Stimulated activated CD4-positive, alpha-beta T cell treated with anti-CD3 and anti-CD28 coated beads, Interleukin-1b, Interleukin-23, amount 100 ng/mL, for 1 hour (primary cell): ENCODE data around the gene FHL1.

ENCODE experiments used
- DNase-seq, 2 donors: peaks; one replicate each; pipeline ENCODE4 v3.0.0-alpha.2; 2020; ENCODE audit warnings: low read depth in 2 of 2

Gene FHL1

DNA sequence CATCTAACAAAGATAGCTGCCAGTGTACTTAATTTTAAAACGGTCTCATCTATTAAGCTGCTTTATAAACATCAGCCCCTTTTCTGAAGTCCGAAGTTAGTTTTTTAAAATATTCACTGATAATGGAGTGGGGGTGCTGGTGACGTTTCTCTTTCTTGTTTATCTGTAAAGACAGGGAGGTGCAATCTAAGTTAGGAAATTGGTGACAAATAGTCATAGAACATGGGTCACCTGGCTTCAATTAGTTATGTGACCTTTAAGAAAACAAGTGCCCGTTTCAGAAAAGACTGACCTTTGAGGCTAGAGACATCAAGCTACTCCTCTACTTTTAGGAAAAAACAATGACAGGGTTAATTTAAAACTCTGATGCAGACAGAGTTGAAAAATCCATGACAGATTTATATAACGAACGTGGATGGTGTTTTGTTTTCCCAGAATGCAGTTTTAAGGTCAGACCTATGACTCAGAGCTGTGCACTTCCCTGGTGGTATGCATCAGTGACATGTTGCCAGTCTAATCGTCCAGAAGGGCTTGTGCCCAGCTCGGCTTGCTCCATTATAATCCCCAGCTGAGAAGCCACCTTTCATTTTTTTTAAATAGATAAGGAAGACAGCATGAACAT, 38.2 kb downstream of the FHL1 start:
- DNase-seq, result no peak

DNA sequence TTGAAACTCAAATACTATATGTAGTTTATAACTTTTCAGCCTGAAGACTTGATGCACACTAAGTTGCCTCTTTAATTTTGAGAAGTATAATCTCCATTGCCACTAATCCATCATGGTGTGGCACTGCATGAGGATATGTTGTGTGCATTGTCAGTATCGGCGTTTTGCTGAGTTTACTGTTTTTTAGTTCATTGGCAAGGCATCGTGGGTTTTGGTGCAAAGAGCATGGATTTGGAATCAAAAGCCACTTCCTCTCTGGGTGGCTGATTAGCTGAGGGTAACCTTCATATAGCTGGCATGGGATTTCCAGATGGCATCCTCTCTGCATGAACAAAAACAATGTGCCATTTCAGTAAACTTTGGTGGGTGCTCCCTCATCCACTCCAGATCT, 38.7 kb downstream of the FHL1 start:
- DNase-seq, result no peak

DNA sequence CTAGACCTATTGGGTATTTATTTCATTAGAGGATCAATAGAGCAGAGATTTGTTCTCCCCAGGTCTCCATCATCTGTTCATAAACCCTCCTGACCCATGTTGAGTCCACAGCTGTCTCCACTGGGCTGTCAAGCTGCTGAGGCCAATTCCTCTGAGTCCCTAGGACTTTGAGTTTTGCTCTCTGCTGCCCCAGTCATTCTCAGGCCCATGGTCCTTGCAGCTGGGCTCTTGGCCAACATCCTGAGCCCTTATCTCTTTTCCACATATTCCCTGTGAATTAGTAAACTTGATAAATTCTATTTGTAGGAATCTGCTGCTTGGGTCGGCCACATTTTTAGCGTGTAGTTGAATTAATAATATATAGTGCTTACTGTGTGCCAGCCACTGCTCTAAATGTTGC, 41.9 kb downstream of the FHL1 start:
- DNase-seq, result no peak

DNA sequence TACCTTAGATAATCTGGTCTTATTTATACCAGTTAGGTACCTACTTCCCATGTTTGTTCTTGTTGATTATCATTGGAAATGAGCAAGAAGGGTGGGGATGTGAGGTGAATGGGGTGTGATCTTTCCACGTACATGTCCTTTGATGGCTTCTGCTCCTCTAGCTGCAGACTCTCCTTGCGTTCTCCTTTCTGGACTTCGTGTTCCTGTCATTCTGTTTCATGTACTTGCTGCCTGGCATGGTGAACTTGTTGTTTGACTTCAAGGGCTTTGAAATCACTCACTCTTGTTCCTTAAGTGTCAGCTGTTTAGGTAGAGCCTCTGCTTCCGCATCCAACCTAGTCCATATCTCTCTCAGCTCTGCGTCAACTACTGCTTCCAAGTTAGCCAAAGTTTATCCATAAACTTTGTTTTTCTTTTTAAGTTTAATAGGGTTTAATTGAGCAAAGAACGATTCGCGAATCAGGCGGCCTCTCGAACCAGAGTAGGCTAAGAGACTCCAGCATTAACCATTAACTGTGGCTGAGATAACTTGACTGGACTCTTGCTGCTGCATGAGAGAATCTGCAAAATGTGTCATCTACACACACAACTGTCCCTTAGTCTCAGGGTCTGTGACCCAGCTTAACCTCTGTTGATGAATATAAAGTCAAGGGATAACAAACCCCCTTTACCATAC, 42.8 kb downstream of the FHL1 start:
- DNase-seq, result no peak

DNA sequence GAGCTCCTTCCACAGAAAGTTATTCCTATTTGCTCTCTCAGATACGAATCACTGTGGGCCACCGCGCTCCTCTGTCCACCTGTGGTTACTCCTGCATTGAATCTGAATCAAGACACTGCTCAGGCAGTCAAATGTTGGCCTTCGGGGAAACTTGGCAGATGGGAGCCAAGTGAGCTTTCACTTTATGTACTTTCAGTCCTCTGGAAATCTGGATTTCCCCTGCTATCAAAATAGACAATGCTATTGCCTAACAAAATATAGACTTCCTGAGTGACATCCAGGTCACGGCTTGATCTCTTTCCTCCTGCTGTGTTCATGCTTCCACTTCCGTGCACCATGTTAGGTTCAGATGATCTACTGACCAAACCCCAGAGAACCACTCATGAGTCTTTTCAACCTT, 43.8 kb downstream of the FHL1 start:
- DNase-seq, result no peak

DNA sequence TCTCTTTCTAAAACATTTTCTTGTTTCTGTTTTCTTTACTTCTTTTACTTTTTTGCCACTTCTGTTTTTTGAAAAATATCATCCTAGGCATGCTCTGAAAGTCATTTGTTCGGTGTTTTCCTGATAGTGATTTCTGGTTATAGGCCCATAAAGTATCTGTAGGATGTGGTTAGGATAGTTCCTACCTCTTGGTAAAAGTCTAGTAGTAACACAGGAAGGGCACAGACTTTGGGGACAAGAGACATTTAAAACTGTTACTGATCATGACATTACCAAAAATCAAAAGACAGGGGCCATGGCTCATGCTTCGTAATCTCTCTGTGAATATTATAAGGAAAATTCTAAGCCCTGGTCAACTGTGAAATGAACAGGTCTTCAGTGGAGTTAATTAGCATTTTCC, 44.8 kb downstream of the FHL1 start:
- no peak for DNase-seq

DNA sequence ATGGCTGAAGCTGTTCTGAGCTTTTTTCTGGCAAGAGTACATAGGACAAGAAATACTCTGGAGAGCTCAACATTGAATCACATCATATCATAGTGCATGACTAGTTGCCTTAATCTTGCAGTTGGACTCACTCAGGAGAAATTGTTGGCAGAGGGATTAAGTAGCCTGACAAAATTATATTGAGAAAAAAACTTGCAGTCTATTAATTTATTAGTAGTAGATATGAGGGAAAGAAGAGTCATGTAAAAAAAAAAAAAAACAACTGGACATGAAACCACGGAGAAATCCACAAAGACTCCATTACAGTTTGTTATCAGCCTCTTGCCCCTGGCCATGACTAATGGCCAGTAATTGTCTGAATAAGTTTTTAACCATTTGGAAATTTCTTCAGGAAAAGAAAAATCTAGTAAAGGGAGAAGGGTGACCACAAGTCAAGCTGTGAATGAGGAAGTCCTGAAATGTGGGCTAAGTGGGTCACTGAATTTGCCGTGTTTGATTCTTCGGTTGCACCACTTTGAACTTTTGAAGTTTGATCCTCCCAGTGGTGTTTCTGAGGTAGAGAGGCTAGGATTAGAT, 45.6 kb downstream of the FHL1 start:
- no peak for DNase-seq

DNA sequence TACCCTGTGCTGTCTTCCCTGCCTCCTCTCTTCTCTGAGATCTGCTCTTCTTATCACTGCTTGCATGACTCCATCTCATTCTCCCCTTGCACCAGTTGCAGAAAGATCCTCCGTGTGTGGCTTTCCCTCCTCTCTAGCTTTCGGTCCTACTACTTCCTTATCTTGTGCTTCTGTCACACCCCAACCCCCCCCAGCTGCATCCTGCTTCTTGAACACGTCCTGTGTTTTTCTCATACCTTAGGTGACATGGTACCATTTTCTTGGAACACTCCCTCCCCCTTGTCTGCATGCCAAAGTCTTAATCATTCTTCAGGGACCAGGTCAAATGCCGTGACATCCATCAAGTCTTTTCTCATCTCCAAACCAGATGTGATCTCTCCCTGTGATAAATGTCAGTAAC, 46.4 kb downstream of the FHL1 start:
- DNase-seq, result no peak

DNA sequence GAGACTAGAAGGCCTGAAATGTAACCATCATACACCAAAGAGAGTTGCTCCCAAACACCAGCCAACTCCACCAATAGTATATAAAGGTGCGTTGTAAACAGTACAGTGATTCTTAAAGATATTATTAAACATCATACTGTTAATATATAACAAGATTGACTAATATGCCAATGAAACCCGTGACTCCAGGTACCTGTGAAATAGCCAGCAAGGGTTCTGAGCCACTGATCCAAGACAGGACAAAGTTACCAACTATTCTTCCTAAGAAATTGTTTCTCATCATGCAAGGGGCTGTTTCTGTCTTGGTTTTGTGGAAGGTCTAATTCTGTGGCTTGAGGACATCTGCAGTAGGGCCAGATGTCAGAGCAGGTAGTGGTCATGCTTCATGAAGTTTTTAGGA, 47.2 kb downstream of the FHL1 start:
- DNase-seq, result no peak

DNA sequence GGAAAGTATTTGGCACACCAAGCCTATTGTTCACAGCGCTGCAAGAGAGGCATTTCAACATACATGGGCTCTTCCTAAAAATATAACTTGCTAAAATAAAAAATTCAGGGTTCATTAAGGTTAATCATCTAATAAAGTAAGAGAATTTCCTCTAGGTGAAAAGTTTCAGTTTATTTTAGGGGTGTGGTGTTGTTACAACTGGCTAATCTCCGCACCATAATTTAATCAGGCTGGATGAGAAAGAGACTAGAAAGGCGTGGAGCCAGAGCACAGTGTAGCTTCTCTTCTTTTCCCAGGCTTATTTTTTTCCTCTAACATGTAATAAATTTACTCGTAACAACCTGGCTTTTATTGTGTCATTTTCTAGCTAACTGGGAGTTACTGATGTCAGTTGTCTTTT, 47.9 kb downstream of the FHL1 start:
- DNase-seq, result no peak

DNA sequence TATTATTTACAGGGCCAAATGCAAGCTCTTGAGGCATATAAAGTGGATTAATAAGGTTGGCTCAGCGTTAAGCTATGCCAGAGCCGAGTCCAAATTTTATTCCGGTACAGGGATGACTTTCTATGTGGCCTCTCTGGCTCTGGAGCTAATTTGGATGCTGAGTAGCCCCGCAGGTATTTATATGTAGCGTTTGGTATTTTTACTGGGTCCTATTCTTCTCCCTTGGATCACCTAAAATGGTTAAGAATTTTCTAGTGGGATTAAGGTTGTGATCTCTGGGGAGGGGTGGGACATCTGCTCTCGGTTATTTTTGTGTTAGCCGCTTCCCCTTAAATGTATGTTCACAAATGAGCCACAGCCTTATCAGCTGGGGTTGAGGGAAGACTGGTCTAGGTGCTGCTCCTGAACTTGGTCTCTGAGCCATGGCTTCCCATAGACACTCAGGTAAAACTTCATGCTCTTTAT, 49.4 kb downstream of the FHL1 start:
- DNase-seq, result no peak

DNA sequence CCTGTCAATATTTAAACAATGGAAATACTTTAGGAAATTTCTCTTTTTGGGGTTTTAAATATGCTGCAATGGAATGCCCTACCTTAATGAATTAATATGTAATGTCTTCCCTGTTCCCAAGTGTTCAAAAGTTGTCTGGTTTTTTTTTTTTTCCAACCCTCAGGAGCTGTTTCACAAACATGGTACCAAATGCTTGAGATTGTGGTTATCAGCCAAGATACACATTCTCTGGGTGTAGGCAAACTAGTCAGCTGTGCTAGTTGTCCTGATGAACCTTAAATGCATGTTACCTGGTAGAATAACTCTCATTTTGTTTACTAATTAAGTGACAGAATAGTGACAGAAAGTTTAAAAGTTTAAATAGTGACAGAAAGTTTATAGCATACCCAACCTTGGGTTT, 50.7 kb downstream of the FHL1 start:
- no peak for DNase-seq

DNA sequence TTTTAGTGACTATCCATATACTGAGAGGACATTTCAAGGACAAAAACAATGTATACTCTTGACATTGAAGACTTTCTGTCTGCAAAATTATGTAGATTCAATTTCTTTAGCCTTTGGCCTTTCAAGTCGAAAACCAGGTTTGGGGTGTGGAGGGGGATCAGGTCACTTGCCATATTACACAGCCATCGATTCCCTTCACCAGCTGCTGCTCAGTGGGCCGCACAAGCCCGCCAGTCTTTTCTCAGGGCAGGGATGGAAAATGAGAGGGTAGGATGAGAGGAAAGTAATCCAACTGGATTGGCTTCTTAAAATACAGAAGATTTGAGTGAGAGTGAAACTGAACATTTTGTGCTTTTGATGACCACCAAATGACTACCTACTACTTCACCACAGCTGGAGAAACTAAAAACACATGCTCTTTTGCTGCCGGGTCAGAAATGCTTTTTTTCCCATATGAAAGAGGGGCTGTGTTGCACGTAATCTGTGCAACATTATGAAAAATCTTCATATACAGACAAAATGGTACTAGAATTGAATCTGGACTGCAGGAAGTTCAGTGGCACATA, 51.4 kb downstream of the FHL1 start:
- DNase-seq, result no peak

DNA sequence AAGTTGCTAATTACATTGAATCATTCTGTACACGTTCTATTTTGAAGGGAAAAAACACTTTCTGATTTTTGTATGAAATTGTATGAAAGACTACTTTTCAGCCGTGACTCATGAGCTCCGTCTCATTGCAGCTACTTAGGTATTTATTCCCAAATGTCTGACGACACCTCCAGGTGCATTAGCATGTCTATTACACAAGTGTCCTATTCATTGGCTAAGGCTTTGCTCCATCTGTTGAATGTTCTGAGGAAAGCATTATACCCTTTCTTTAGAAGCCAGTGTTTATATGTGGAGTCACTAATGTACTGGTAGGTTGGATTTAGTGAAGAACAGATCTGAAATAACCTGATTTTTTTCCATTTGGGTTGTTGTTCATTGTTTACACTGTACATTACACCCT, 52.0 kb downstream of the FHL1 start:
- no peak for DNase-seq

DNA sequence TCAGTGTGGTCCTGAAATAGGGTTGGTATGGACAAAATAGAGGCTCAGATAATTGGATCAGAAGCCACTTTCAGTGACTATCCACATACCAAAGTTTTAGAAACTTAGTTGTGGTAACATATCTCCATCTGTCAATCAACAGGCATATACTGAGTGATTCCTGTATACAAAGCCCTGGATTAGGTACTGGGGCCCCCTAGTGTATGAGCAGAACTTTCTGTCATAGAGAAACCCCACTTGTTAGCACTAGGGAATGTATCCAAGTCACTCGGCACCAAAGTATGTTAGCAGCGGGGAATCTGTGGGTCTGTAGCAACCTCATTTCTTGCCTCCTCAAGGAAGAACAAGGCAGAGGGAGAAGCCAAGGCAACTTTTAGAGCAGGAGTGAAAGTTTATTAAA, 53.1 kb downstream of the FHL1 start:
- DNase-seq, result no peak

DNA sequence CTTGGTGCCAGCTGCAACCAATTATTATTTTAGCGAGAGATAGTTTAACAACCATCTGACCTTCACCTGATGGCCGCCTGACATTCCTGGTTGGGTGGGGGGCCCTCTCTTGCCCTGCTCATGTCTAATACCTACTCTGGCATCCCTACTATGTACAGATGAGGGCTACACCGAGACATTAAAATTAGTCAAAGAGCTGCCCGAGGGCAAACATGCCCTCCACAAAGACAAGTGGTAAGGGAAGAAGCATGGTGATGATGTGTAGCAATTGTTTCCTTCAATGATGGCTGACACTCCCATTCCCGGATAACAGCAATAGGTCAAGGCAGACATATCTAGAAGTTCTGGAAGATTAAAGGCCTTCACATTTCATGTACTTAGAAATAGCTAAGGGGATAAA, 54.3 kb downstream of the FHL1 start:
- no peak for DNase-seq

DNA sequence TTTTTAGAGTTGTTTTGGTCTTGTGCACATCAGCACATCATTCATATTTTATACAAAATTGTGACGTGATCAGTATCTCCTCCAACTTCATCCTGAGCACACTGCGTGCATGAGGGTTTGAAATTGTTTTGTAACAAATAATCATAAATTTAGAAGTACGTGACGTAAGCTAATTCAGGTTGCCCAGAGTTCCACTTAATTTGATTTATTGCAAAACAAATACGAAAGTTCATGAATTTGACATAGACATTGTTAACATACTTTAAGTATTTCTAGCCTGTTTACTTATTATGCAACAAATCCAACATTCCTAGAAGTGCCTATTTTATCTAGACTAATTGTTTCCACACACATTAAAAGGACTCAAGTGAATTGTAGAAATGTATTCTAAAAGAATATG, 55.6 kb downstream of the FHL1 start:
- DNase-seq, result no peak

DNA sequence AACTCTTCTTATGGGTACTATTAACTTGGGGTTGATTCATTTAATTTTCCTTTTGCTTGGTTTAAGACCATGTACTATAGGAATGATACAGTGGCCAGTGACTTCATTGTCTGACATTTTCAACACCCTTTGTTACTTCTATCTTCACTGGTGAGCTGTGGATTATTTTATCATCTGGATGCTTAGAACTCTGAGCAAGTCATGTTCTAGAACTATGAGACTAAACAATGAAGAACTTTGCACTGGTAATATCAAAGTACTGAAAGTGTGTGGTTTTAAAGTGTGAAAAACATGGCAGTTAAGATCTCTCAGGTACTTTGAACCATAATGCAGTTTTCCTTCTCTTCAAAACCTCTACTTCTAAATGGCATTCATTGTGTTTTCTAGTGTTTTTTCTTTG, 56.1 kb downstream of the FHL1 start:
- no peak for DNase-seq

DNA sequence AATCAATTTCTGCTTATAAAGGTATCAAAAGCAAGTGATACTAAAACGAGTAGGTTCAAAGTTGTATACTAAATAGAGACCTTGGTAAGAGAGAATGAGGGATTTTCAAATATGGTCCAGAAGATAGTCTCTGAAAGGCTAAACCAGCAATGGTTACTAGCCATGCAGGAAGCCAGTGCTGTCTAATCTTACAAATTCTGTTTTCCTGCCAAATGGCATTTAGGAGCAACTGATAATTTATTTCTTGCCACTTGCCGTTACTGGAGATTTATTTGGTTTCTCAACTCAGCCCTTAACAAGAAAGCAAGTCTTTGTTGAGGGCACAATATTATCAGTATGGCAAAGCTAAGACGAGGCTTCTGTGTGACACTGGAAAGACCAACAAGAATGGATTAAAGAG, 56.6 kb downstream of the FHL1 start:
- DNase-seq, result no peak

DNA sequence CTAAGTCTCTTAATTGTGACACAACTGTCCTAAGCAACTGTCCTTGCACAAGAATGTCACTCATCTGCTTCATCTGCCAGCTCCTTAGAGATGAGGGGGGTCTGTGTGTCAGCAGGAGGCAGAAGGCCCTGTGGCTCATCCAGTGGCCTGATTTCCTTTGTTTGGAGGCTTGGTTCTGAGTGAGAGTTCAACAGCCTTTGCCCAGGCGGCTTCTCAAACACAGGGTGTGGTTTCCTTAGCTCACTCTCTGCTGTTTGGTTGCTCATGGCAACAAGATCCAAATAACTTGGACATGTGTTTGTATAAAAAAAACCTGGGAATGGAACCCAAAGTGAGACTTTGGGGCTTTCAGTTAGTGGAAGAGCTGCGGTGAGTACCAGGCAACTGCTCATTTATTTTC, 57.2 kb downstream of the FHL1 start:
- no peak for DNase-seq

DNA sequence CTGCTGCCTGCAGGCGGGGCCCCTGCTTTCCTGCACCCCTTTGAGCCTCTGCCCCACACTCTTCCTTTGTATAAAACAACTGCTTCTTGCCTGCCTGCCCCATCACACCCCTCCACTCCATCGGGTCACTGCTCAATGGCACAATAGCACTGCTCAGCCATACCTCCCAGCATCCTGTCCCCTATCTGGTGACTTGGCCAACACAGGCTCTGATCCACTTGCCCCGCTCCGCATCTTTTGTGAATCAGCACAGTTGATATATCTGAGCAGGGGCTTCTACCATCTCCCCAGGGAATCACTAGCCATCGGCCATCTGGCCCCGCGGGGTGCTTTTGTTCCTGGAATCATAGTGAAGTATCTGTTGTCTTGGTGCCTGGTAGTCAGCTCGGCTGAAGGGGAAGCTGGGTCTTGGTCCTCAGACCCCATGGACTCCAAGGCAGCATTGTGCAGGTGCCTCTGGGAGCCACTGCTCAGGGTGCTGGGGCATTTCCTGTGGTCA, 58.6 kb downstream of the FHL1 start:
- no peak for DNase-seq

DNA sequence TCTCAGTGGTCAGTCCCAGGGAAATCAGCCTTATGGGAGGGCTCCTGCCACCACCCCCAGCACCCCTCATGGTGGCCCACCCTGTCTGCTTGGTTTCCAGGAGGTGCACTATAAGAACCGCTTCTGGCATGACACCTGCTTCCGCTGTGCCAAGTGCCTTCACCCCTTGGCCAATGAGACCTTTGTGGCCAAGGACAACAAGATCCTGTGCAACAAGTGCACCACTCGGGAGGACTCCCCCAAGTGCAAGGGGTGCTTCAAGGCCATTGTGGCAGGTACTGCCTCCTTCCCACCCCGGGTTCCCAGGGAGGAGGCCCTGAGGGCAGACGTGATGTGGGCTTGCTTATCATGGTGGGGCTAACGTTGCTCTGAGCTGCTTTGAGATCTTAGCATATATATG, 59.6 kb downstream of the FHL1 start:
- no peak for DNase-seq

DNA sequence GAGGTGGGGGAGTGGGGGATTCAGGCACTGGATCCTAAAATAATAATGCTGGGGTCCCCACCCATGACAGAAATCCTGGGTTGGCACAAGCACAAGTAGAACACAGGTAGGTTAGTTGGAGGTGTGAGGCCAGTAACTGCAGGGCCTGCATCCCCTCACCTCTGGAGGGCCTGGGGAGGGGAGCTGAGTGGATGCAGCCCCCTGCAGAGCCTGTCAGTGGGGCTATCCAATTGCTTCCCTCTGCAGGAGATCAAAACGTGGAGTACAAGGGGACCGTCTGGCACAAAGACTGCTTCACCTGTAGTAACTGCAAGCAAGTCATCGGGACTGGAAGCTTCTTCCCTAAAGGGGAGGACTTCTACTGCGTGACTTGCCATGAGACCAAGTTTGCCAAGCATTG, 60.2 kb downstream of the FHL1 start:
- no peak for DNase-seq
